ENCODE measurements around the gene ATPAF1.
"Not testable (repeated sequence)": the region's sequence is repeated elsewhere in the genome, so short reads cannot be mapped to it uniquely, and the experiment has no call there.

The ATPAF1 gene, protein sequence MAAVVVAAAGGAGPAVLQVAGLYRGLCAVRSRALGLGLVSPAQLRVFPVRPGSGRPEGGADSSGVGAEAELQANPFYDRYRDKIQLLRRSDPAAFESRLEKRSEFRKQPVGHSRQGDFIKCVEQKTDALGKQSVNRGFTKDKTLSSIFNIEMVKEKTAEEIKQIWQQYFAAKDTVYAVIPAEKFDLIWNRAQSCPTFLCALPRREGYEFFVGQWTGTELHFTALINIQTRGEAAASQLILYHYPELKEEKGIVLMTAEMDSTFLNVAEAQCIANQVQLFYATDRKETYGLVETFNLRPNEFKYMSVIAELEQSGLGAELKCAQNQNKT

GRCh38 chr1:46667782-46668760 lies at the start of gene ATPAF1:
Gene ATPAF1, minus strand, starts transcription at chr1:46668364. Its CDS starts 42 bp downstream, at chr1:46668322.
- DNase-seq: peak; percentile 59

- DNase-seq: no peak
Observed at GRCh38 chr1:46717654-46718053, 49.5 kb upstream of the ATPAF1 start.

DNA sequence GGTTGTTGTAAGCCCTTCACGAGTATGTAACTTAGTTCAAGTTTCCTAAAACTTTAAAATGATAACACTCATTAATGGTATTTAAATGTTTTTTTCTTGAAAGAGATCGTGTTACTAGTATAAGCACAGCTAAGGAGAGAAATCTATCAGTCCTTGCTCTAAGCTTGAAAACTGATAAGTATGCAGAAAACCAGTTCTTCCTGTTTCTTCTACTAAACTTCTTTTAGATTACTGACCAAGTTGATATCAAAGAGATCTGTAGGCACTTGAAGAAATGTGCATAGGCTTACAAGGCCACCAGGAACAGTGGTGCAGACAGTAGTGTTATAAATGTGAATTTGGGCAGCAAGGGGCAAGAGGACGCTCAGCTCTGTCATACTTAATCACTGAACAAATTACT lies 46.8 kb upstream of the ATPAF1 start:
- DNase-seq: no peak

DNA sequence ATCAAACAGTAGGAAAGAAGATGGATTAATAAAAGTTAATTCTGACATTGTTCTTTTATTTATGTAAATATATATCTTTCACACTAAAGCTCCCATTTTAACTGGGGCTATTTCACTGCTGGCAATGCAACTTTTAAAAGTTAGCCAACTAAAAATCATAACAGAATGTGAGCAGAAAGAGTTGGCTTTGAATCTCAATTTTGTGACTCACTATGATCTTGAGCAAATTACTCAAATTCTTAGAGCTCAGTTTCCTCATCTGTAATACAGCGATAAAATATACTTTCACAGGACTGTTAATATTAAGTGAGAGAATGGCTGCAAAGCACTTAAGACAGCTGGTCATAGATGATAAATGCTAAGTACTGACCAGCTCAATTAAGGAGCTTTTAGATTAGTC lies 40.0 kb upstream of the ATPAF1 start:
- DNase-seq: no peak

DNA sequence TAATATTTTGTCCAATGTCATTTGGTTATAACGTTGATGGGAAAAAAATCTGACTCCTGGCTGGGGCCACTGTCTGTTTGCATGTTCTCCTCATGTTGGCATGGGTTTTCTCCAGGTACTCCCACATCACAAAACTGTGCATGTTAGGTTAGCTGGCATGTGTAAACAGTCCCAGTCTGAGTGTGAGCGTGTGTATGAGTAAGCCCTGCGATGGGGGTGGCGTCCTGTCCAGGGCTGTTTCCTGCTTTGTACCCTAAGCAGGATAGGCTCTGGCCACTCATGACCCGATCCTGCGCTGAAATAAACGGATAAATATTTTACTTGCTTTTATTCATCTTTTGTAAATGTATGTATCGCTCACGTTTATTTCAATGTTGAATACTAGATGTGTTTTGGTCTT lies 37.2 kb upstream of the ATPAF1 start:
- no peak for DNase-seq

GRCh38 chr1:46703927-46704641 lies 35.9 kb upstream of the ATPAF1 start:
- no peak for DNase-seq

- DNase-seq: no peak
Observed at GRCh38 chr1:46699666-46700065, 31.5 kb upstream of the ATPAF1 start.

DNA sequence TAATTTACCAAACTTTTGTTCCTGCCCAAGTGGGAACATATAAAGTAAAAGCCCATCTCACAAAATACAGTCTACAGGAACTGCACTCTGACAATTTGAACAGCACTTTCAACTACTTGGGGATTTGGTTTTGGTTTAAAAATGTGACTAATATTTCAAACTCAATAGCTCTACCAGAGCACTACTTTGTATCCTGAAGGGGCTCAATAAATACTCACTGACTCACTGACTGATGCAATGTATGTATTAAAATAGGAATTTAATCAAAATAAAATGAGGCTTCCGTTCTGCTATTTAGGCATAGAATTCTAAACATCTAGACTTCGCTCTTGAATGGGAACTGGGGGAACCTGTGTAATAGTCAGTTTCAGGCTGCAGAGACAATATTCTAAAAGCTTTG lies 28.9 kb upstream of the ATPAF1 start:
- no peak for DNase-seq

DNA sequence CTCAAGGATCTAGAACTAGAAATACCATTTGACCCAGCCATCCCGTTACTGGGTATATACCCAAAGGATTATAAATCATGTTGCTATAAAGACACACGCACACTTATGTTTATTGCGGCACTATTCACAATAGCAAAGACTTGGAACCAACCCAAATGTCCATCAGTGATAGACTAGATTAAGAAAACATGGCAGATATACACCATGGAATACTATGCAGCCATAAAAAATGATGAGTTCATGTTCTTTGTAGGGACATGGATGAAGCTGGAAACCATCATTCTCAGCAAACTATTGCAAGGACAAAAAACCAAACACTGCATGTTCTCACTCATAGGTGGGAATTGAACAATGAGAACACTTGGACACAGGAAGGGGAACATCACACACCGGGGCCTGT lies 26.5 kb upstream of the ATPAF1 start:
- DNase-seq: not testable (repeated sequence)

DNA sequence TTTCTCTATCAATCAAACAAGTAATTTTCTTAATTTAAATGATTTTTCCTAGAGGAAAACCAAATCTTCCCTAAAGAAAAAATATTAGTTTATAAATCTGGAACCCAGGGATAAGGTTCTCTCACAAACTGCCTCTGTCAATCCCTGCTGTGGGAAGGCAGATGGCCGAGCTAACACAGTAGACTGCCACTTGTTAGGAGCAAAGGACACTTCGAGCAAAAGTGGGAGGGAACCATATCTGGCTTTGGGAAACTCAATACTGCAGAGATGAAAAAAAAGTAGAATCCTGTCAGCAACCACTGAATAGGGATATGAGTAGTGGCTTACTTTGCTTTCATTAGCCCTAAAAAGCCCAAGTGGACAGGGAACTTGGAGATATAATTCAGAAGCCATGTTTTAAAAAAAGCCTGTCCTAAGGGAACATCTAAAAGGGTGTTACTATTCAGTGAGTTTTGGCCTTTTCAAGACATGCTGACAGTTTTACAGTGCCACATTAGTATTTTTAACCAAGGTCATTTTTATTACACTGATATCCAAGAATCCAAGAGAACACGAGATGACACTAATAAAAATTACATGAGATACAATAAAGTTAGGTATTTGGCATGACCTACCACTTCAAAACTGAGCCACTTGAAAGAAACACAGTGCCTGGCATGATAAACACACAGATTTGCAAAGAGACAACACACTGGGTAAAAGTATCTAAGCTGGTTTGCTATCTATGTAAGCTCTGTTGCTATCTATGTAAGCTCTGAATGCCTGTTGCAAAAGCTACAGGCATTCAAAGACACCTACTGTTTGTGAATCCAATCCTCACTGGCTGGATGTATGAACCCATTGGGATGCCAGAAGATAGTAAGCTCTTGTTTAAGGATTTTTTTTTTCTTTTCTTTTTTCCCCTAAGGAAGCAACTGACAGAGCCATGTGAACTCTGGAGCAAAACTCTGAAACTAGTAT lies 24.9 kb upstream of the ATPAF1 start:
- DNase-seq: no peak

GRCh38 chr1:46691997-46692790 lies 24.0 kb upstream of the ATPAF1 start:
- DNase-seq: no peak

GRCh38 chr1:46690931-46691421 lies 22.8 kb upstream of the ATPAF1 start:
- DNase-seq: no peak

GRCh38 chr1:46689897-46690296 lies 21.7 kb upstream of the ATPAF1 start:
- DNase-seq: no peak

DNA sequence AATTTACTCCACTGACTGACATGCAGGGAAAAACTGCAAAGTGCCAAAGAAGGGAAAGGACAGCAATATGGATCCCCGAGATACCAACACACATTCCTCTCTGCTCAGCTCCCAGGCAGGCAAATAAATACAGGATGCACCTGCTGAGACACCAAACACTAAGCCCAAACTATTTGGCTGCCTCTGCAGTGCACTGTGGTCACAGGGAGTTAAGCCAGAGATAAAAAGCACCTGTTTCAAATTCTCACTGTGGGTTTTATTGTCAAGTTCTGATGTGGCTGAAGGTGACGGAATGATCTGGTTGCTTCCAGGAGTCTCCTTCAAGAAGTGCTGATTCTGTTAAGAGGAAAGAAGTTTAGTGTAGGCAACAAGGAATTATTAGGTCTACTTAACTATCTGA lies 21.2 kb upstream of the ATPAF1 start:
- DNase-seq: no peak

- DNase-seq: no peak
Observed at GRCh38 chr1:46687921-46688509, 19.9 kb upstream of the ATPAF1 start.

- DNase-seq: no peak
Observed at GRCh38 chr1:46687093-46687659, 19.0 kb upstream of the ATPAF1 start.

DNA sequence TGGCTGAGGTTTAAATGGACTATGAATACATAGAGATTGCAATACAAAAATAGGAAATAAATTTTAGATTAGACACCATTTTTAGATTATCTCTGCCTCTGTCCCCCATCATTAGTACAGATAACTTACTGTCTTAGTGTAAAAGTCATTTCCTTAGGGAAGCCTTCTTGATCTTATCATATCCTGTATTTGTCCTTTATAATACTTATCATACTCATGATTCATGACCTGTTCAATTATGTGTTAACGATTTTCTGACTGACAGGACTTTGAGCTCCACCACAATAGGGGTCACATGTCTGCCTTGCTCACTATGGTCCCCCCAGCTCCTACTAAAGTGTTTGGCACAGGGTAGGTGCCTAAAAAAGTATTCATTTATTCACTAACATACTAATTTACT lies 18.1 kb upstream of the ATPAF1 start:
- no peak for DNase-seq

GRCh38 chr1:46684670-46685069 lies 16.5 kb upstream of the ATPAF1 start:
- DNase-seq: no peak

- no peak for DNase-seq
Observed at GRCh38 chr1:46682064-46682463, 13.9 kb upstream of the ATPAF1 start.

DNA sequence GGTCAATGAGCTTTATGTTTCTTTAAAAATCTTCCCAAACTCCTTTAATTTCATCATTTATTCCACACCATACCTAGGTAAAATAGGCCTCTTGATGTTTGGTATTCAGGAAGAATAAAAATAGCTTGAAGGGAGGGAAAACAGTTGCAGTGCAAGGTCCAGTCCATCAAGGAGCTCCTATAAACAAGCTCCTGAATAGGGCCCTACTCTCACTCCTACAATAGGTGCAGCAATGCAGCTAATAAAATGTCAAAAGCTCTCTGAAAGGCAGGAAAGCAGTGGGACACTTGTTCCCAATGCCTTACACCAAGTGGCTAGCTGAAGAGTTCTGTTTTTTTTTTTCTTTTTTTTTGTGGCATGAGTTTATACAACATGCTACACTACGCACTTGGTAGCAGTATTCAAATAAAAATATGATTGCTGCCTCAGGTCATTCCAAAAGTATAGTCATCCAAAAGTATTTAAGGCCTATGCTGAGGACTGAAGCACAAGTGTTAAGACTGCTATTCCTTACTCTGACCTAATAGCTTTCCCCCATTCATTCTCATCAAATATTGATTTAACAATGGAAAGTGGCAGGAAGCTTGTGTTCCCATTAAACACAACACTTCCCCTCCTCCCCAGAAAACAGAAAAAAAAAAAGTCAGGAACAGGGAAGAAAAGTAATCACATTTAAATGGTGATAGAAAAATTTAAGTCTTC lies 13.3 kb upstream of the ATPAF1 start:
- DNase-seq: no peak
